Femur (tissue), 1 donor: ENCODE data around the gene RPTOR.

ENCODE experiments used
- DNase-seq: peaks from one replicate; pipeline ENCODE4 v3.0.0-alpha.2; 2017

Gene RPTOR

DNA sequence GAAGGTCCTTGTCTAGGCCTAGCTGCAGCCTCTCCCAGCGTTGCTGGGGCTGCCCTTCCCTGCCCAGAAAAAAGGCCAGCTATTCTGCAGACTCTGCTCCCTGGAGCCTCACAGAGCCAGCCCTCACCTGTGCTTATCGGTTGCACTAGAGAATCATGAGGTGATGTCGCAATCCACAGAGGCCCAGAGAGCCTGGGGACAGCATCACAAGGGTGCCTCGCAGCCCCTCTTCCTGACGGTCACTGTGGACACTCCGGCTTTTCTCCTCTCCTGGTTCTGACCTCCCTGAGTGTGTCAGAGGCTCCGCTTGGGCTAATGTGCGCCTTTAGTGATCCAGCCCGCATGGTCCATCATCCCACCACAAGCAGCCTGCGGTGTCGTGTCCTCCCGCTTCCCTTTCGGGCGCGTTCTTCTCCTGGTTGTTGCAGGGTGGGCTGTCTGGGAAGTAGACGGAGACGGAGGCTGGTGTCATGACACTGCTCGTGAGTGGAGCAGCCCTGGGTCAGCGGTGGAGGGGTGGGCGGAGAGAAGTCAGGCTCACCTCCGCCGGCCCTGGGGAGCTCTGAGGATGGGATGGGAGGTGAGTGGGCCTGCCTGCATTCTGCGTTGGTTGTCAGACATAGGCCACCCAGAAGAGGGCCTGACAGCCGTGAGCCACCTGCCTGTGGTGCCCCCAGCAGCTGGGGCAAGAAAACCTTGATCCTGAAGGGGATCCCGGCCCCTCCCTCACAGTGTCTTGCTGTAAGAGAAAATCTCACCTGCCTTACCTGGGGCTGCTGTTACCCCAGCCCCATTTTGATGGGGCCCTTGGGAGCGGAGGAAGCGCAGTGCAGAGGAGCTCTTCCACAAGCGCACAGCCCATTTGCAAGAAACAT is 281.1 kb downstream of the RPTOR start:
- no peak for DNase-seq

DNA sequence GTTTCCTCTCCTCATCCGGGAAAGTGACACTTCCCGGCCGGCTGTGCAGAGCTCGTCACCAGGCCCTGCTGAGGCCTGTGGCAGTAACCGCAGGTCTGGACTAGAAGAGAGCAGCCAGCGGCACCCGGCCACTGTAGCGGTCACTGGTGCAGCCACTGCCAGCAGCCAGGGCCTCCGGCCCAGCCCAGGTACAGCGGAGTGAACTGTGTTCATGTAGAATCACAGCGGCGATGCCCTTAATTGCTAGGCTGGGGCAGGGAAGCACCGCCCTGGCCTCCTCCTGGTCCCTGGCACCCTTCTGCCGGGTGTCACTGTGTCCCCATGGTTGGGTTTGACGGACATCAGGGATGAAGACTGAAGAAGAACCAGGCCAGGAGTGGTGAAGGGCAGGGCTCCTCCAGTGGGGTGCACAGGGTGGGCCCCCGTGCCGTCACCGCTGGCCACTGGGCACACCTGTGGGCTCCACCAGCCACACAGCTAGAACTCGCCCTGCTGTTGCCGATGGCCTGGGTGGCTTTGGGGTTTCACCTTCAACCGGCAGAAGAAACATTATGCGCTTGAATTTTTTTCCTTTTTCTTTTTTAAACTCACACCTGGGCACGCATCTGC is 281.8 kb downstream of the RPTOR start:
- no peak for DNase-seq

DNA sequence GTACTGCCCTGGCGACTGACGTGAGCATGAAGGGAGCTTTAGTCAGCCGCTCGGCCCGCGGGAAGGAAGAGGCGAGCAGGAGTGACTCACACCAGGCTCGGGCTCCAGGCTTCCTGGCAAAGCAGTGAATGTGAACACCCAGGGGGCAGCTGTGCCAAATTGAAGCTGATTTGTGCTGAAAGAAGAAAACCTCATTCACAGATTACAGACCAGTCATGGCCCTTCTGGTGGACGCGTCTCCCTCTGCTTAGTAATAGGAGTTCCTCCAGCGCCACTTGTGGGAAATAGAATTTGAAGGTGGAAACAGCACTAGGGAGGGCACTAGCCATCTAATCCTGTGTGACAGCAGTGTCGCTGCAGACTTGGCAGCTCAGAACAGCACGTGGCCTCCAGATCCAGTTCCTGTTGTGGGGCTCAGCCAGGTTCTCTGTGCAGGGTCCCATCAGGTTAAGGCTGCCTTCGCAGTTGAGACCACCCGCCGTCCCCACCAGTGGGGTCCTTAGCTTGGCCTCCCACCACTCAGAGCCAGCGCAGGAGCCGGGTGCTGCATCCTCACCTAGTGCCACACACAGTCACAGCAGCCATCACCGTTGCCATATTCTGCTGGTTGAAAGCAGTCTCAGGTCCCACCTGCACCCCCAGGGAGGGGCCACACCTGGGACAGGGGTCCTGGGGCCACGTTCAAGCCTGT is 282.5 kb downstream of the RPTOR start:
- peak; percentile 76 for DNase-seq

DNA sequence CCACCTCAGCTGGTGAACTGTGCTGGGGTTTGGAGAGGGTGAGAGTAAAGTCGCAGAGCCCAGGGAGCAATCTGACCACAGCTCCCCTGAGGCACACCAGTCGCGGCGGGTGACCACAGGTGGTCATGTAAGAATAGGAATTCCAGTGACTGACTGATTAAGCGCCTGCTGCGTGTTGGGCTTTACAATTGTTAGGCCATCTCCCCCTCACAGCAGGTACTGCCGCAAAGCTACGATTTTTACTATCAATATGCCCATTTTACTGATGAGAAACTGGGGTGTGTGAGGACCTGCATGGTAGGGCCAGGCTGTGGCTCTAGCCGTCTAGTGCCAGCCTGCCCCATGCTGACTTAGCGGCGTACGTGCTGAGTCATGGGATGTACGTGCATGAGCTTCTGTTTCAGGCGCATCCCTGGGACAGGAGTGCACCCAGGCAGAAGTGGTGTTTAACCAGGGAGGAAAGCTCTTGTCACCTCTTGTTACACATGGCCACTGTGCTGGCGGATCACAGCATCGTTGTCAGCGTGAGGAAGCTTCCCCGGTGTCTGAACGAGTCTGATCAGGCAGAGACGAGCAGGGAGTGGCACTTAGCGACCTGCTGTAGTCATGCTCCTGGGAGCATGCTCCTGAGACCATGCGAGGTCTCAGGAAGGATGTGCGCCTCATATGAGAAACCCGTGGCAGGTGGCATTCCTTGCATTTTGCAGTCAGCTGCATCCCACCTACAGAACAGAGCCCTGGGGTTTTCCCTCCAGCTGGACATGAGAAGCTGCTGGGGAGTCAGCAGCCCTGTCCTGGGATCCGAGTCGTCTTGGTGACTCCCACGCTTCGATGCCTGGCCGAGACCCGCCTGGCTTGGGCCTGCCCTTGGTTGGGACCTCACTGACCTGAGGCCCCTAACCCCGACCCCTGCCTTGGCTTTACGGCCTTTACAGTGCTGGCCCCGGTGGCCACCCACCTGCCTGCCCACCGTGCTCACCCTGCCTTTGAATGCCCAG is 283.3 kb downstream of the RPTOR start:
- DNase-seq: no peak

DNA sequence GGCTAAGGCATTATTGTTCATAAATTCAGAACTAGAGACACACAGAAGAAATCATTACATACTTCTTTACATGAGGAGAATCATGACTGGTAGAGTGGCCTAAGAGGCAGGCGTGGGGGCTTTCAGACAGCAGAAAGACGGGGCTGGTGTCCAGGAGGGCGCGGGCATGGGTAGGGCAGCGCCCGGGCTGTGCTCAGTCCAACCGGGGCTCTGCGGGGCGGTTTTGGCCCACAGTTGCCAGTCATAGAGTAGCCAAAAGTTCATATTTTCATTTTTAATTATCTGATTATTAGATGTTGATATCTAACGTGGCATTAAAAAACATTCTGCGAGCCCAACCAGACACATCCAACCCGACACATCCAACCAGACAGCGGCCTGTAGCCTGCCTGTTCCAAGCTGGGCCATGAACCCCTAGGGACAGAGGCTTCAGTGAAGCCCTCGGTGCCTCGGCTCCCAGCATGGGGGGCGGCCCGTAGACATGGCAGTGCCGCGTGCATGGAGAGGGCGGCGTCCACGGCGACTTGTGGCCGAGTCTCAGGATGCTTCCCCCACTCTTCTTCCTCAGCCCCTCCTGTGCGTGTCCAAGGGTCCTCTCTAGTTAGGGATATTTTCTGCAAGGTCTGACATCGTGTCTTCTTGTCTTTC is 284.7 kb downstream of the RPTOR start:
- DNase-seq: no peak

DNA sequence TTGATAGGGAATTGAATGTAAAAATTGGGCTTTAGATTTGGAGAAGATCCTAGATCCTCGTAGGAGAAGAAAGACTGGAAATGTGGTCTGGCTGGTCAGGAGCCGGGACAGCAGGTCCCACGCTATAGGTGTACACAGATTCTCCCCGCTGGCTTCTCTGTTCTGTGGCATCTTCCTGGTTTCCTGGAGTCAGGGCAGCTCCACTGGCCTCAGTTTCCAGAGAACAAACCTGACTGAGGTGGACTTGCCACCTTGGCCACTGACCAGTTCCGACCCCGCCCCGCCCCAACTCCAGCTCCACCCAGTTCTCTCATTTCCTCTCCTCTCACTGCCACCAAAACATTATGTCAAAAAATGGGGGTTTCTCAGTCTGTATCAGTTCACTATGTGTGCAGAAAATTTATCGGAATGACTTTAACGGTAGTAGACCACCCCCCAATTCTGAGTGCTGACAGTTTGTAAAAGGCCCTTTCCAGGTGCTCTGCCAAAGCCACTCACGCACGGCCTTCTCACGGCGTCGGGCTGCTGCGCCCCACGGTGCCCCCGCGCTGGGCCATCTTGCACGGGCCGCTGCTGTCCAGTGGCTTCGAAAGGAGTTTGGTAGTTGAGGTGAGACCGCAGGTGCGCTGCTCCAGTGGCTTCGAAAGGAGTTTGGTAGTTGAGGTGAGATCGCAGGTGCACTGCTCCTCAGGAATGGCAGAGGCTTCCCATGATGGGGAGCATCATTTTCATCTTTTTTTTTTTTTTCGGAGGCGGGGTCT is 285.6 kb downstream of the RPTOR start:
- DNase-seq: no peak

DNA sequence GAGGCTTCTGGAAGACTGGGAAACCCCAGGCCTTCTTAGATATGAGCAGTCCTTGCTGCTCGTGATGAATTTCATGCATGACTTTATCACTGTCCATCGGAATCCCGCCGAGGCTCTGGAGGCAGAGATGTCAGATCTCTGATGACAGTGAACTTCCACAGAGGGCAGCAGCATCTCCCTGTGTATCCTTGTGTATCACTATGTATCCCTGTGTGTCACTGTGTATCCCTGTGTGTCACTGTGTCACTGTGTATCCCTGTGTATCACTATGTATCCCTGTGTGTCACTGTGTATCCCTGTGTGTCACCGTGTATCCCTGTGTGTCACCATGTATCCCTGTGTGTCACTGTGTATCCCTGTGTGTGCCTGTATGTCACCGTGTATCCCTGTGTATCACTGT is 286.9 kb downstream of the RPTOR start:
- no peak for DNase-seq

DNA sequence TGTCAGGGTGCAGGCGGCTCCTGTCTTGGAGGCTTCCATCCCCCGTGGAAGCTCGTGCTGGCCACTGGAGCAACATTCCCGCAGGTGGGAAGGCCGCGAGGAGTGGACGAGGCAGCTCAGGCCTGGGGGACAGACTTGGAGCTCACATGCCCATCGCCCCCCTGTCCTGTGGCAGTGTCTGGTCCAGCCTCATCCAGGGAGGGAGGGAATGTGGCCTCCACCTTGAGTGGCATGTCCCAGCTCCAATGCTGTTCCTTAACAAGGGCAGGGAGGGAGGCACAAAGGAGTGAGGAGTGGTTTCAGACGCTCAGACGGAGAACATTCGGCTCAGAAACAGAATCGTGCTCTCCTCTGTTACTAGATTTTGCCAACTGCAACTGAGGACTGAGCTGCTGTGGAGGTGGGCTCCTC is 287.6 kb downstream of the RPTOR start:
- DNase-seq: peak; percentile 47

DNA sequence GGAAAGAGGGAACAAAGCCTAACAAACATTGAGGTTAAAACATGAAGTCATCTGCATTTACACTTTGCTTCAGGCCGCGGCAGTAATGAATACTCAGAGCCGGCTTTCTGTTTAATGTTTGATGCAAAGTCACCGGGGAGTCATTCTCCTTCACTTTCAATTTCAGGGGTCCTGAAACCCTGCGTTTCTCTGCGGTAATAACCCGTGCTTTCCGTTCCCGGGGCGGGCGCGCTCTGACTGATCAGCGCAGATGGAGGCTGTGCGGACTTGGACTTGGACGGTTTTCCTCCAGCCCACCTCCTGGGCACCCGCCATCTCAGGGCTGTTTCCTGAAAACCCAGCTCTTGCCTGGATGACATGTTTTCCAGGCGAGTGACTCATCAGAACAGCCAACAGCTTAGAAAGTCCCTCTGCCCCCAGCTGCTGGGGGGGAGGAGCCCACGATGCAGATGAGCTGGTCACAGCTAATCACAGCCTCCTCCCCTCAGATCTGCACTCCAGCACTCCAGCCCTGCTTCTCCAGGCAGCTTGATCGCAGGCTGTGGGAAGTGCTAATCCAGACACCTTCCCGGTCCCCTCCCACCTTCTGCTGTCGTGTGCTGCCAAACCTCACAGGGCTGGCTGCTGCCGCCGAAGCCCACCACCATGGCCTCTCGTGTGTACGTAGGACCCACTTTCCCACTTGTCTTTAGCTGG is 288.4 kb downstream of the RPTOR start:
- peak; percentile 95 for DNase-seq

DNA sequence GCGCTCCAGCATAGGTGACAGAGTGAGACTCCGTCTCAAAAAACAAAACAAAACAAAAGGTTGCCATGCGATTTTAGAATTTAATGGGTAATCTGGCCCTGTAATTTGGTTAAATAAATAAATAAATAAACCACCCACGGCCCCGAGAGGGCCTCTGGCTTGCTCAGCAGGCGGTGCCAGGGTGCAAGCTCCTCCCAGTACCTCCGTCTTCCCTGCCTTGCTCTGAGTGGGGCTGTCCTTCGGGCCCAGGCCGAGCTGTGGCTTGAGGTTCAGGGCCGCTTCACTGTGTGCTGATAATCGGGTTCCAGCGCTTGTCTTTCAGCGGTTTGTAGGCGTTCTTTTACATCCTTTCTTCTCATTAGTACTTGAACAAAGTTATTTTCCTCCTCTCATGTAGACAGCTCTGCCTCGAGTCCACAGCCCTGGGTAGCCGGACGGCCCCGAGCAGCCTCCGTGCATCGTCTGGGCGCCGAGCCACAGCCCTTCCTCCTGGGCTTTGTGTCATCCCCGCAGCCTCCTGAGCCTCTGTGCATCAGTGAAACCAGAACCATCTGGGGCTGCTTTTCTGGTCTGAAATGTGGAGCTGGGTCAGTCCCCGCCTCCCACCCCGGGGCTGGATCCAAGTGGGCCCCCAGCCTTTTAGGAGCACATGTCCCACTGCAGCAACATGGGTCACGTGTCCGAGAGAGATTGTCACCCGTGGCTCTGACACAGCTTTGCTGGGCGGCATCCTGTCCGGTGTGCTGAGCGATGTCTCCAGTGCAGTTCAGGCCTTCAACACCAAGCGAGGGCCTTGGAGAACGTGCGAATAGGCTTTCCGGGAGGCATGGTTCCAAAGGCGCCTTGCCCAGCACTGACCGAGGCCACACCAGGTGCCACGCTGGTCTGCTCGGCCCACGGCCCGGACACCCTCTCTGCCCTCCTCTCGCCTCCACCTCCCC is 289.6 kb downstream of the RPTOR start:
- DNase-seq: peak; percentile 82

DNA sequence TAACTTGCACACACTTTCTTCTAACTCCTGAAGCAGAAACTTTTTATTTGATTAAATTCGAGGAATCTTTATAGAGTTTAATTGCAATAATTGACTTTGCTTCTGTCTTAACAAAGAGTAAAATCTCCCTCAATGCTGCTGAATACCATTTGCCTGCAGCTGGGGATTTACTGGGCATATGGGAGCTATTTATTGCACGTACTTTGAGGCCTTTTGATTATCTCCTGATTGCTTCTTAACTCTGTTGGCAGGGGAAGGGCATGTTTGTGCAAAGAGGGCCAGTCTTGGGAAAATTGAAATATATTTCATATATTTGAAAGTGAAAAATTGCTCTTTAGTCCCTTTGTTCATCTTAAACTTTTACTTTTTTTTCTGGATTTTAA is 290.2 kb downstream of the RPTOR start:
- no peak for DNase-seq

DNA sequence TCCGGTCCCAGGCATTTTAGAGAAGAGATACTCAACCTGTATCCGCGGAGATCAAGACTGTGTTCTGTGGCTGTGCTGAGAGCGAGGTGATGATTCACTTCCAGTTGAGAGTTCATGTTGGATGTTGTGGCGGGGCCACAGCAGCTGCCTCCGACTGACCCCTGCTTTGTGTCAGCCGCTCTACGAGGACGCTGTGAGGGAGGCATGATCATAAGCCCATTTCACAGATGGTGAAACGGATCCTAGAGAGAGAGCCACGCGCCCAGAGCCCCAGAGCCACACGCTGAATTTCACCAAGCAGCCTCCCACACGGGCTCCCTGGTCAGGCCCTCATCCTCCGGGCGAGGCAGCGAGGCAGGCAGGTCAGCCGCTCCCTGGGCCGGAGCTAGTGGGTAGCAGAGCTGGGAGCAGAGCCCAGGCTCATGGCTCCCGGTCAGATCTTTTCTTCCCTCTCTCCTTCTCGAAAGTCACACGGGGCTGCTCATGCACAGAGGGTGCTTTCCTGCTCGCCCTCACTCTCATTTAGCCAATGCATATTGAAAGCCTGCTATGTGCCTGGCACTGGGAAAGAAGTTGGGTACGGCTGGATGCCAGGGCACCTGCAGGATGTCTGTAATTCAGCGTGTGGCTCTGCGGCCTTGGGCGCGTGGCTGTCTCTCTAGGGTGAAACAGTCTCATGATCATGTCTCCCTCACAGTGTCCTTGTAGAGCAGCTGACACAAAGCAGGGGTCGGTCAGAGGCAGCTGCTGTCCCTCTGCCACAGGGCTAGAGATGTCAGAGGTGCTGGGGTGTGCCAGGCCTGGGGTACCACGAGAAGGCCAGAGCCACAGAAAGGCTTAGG is 291.4 kb downstream of the RPTOR start:
- no peak for DNase-seq

DNA sequence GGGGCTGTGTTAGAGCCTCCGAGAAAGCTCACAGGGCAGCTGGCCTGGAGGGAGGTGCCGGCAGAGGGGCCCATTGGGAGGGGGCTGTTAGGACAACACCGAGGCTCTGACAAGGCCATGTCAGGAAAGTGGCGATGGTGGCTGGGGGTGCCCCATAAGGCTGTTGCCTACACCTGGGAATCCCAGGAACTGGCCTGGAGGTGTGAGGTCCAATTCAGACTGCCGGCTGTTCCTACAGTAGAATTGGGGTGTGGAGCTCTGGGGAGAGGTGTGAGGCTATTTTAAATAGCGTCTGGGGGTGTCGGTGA is 292.0 kb downstream of the RPTOR start:
- no peak for DNase-seq

DNA sequence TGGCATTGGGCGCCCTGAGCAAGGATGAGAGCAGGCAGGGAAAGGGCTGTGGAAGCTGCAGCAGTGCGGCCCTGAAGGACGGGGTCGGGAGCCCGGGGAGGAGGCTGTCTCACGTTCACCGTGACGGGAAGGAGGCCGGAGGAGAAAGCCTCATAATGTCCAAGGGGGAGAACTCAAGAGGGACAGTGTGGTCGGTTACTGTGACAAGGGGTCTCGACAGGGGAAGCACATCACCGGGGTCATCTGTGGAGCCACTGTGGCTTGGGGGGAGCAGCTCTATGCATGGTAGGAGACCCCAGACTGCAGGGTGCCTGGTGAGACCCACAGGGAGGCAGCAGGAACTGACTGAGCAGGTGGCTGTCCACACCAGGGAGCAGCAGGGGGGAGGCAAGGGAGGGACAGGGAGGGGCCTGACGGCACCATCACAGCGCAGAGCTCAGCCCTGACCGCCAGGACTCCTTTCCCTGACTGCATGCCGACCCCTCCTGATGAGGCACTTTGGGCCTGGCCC is 292.4 kb downstream of the RPTOR start:
- DNase-seq: no peak

DNA sequence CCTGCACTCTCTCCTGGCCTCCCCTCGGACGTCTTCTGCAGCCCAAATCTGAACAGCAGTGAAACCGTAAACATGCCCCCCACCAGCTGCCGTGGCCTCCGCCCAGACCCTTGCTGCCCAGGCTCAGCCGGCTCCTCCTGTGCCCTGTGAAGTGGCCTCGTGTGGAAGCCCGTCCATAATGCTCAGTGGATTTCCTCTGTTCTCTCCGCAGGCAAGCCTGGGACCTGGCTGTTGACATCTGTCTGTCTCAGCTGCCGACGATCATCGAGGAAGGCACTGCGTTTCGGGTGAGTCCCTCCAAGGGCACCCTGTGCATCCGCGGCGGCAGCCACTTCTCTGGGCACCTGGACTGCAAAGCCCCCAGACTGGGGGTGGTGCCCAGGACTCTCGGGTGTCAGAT is 293.1 kb downstream of the RPTOR start:
- DNase-seq: no peak

DNA sequence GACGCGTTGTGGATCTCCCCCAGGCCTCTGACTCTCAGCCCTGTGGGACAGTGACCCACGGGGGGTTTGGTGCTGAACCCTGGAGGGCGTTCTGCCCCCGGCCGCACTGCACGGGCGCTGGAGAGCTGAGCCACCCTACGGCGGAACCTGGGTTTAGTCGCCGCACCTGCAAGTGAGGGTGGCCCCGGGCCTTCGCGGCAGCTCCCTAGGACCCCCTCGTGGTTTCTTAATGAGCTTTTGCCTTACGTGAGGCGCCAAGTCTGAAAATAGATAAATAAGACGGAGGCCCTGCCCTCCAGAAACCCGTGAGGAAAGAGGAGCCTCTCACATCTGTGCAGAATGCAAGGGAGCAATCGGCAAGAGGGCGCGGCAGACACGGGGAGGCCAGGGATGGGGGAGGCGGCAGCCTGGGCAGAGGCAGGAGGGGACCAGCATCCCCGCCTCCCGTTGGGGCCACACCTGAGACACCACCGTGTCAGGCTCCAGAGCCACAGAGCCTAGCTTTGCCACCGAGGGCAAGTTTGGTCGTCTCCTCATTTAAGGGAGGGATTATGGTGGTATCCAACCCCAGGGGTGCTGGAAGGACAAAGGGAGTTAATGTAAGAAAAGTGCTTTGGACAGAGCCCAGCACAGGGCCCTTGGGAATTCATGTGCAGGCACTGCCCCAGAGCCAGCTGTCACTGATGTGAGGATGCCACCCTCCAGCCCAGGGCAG is 293.8 kb downstream of the RPTOR start:
- no peak for DNase-seq

DNA sequence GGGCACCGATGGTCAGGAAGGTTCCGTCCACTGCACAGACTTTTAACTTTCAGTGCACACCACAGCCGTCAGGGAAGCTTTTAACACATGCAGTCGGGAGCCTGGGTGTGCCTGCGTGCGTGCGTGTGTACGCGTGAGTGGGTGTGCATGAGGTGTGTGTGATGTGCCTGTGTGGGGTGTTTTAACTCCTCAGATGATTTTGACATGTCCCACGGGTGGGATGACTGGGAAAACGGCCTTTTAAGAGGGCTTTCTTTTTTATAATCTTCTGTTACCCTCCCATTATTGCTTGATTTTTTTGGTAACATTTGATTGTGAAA is 294.3 kb downstream of the RPTOR start:
- no peak for DNase-seq

DNA sequence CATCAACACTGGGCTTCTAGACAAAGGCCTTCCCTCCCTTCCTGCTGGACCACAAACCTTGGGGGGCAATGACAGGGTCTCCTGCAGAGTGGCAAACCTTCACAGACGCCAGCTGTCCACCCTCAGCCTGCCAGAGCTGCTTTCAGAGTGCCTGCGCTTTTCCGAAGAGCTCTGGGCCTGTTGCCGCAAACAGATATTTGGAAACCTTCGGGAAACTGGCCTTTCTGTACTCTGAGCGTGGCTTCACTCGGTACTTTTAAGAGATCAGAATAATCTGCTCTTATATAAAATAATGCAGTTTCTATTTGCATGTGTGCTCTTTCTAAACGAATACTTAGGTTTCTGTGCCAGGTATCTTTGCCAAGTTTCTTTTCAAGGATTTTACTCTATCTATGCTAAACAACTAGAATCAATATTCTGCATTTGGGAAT is 294.9 kb downstream of the RPTOR start:
- no peak for DNase-seq
